ENCODE results near the gene RMI2. TPM values are rescaled to one million over a fixed set of nuclear protein-coding genes. Genes with fewer than 3 reads are reported as not detected.

Gene RMI2
- total and polyA plus RNA-seq, 2 of the 8 experiments (the other 6 are each of a cell fraction or from before 2014, with no cell fraction given), result 58.2 to 96.0 TPM

GRCh38 chr16:11309895-11310633 is 35.2 kb upstream of the RMI2 start (continued):
- TF ChIP-seq CHD7 (IDR thresholded peaks at IDR 0.05; ENCODE audit: insufficient replicate concordance, low read length), result no peak
- TF ChIP-seq SAP30 (IDR thresholded peaks at IDR 0.05; ENCODE audit: insufficient read depth, insufficient replicate concordance, low read length), result no peak
- no peak for TF ChIP-seq CHD1 (IDR thresholded peaks at IDR 0.05; ENCODE audit: low read depth, low read length)
- TF ChIP-seq KDM5A (IDR thresholded peaks at IDR 0.05; ENCODE audit: low read length), result no peak
- TF ChIP-seq CBX5 (IDR thresholded peaks at IDR 0.05; ENCODE audit: low read depth, low read length), result no peak
- no peak for TF ChIP-seq HDAC6 (IDR thresholded peaks at IDR 0.05; ENCODE audit: low read depth, low read length)
- TF ChIP-seq MAFK (IDR thresholded peaks at IDR 0.05; ENCODE audit: low read depth, low read length), result no peak
- no peak for TF ChIP-seq GABPA (IDR thresholded peaks at IDR 0.05; ENCODE audit: borderline replicate concordance, insufficient read depth, low read length)
- TF ChIP-seq TAF7 (optimal IDR thresholded peaks at IDR 0.05; ENCODE audit: borderline replicate concordance, low read depth, low read length), result no peak
